Right lobe of liver (tissue), 4 donors: ENCODE results near the gene MET.

Experiments
- POLR2A ChIP-seq: fragments of 450-650 bp; IDR thresholded peaks from one replicate; pipeline ENCODE4 v1.6.1; 2017; ENCODE audit warnings: antibody characterized with exemption, mild to moderate bottlenecking
- TF ChIP-seq, protein P1 (sequence below), 4 donors: fragments of 200-600 bp in 3 of 4; fragments of 450-650 bp in 1 of 4; IDR thresholded peaks; one replicate each; pipeline versions ENCODE4 v1.5.1 to v1.8.0; 2016 to 2022; ENCODE audit warnings: antibody characterized with exemption in 4 of 4, mild to moderate bottlenecking in 2 of 4
- donor health status: DM: no; HTN: no; CAD: no.
- donor health status: DM: no; HTN: no; CAD: no.
- donor health status: DM: no; HTN: yes; CAD: no.

DNA sequence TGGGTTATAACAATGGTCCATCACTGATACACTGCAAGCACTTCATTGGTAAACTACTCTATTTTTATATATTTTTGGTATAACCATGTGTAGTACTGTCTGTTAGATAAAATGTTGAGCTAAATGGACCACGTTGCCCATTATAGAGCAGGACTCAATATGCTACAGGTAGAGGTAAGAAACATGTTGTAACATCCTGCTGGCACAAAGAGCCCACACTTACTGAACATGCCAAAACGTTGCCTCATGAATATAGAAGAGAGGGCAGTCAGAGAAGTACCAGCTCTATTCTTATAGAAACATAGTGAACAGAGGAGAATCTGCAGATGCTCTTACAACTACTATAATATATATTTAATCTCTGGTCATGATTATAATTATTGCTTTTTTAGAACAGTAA, 18.4 kb upstream of the MET start:
- TF ChIP-seq, protein P1, sequence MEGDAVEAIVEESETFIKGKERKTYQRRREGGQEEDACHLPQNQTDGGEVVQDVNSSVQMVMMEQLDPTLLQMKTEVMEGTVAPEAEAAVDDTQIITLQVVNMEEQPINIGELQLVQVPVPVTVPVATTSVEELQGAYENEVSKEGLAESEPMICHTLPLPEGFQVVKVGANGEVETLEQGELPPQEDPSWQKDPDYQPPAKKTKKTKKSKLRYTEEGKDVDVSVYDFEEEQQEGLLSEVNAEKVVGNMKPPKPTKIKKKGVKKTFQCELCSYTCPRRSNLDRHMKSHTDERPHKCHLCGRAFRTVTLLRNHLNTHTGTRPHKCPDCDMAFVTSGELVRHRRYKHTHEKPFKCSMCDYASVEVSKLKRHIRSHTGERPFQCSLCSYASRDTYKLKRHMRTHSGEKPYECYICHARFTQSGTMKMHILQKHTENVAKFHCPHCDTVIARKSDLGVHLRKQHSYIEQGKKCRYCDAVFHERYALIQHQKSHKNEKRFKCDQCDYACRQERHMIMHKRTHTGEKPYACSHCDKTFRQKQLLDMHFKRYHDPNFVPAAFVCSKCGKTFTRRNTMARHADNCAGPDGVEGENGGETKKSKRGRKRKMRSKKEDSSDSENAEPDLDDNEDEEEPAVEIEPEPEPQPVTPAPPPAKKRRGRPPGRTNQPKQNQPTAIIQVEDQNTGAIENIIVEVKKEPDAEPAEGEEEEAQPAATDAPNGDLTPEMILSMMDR (IDR thresholded peaks at IDR 0.05) = no peak
- TF ChIP-seq POLR2A = no peak
